Fibroblast of the conjunctiva (primary cell): ENCODE measurements around the gene SLC16A1.
"Not testable (repeated sequence)": the region's sequence is repeated elsewhere in the genome, so short reads cannot be mapped to it uniquely, and the experiment has no call there.

Source experiments
- DNase-seq: peaks from one replicate; pipeline ENCODE4 v3.0.0-alpha.2; 2010; ENCODE audit warnings: low read depth

Gene SLC16A1

DNA sequence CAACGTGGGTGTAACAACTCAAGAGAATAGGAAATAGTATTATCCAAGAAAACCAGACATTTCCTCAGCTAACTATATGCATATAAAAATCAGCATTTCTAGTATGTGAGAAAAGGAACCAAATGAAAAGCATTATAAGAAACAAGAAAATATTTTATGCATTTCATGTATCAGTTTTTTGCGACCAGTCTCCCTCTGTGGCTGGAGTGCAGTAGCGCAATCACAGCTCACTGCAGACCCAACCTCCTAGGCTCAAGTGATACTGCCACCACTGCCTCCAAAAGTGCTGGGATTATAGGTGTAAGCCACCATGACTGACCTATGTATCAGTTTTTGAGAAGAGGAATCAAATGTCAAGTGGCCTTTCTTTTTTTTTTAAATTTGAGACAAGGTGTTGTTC is 31.0 kb downstream of the SLC16A1 start:
- no peak for DNase-seq

GRCh38 chr1:112923959-112924349 is 32.0 kb downstream of the SLC16A1 start:
- no peak for DNase-seq

DNA sequence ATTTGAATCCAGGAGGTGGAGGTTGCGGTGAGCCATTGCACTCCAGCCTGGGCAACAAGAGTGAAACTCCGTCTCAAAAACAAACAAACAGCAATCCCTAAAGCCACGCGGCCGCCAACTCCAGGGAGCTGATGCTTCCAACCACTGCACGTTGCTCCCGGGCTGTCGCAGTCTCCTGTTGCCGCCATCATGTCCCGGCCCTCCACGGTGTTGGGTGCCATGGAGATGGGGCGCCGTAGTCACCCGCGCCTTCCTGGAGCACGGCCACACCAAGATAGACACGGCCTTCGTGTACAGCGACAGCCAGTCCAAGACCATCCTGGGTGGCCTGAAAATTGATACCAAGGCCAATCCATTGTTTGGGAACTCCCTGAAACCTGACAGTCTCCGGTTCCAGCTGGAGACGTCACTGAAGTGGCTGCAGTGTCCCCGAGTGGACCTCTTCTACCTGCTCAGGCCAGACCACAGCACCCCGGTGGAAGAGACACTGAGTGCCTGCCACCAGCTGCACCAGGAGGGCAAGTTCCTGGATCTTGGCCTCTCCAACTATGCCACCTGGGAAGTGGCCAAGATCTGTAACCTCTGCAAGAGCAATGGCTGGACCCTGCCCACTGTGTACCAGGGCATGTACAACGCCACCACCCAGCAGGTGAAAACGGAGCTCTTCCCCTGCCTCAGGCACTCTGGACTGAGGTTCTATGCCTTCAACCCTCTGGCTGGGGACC is 32.6 kb downstream of the SLC16A1 start:
- no peak for DNase-seq

- DNase-seq: no peak
Measured at GRCh38 chr1:112911506-112912220, 44.3 kb downstream of the SLC16A1 start.

- no peak for DNase-seq
Measured at GRCh38 chr1:112909847-112910246, 46.1 kb downstream of the SLC16A1 start.

GRCh38 chr1:112906150-112906698 is 49.8 kb downstream of the SLC16A1 start:
- no peak for DNase-seq

DNA sequence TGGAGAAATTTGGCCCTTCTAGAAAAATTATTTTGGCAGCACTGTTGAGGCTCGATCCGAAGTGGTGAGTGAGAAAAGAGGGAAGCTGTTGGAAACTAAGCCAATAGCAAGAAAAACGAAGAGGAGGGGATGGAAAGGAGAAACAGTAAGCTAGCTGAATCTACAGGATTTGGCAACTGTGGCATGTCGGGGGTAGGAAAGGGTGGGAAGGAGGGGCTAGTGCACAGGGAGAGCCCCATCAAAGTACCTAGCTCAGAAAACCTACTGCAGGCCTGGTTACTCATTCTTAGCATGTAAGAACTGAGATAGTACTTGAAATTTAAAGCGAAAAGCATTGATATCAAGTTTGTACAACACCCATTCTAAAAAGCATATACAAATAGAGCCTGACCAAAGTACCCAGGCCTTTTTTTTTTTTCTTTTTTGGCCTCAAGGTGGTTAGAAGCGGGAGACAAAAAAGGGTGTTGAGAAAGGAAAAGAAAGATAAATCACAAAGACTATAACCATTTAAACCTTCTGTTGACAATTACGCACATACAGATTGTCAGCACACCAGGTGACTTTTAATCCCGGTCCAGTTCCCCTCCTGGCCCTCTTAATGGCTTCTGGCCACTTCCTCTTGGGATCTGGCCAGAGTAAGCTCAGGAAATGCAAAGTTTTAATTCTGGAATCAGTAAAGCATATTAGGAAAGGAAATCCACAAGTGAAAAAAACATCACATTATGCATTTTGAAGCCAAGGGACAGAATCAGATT is 50.4 kb downstream of the SLC16A1 start:
- DNase-seq: no peak

GRCh38 chr1:112904831-112905261 is 51.1 kb downstream of the SLC16A1 start:
- DNase-seq: no peak

DNA sequence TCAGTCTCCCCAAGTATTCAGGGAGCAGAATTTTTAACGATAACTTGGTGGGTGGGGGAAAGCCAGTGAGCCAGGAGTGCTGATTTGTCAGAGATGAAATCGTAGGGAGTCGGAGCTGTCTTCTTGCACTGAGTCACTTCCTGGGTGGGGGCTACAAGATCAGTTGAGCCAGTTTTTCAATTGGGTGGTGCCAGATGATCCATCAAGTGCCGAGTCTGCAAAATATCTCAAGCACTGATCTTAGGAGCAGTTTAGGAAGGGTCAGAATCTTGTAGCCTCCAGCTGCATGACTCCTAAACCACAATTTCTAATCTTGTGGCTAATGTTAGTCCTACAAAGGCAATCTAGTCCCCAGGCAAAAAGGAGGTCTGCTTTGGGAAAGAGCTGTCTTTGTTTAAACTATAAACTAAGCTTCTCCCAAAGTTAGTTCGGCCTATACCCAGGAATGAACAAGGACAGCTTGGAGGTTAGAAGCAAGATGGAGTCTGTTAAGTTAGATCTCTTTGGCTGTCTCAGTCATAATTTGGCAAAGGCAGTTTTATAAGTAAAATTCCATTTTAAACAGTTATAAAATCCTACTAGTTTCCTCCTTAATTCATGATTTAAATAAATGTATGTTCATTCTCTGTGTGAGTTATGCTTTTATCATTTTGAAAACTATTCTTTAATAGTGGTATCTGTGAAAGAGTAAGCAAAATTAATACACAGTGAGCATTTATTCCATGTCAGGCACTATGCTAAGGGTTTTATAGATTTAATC is 51.7 kb downstream of the SLC16A1 start:
- peak; percentile 31 for DNase-seq

GRCh38 chr1:112902221-112902620 is 53.8 kb downstream of the SLC16A1 start:
- DNase-seq: no peak

DNA sequence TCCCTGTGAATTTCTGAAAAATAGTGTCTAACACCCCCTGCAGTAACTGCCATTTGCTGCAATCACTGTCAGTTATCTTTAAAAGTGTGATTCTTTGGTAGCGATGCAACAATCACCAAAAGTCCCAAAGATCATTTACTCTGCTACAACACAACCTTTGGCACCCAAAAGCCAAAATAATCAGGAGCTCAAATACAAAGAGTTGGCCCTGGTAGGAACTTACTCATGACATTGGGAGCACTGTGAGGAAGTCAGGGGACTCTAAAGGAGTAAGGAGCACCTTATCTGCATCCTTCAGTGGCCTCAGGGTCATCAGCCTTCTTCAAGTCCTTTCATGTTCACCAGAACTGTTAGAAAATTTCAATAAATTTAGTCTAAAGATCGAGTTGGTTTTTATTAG is 54.6 kb downstream of the SLC16A1 start:
- DNase-seq: no peak

DNA sequence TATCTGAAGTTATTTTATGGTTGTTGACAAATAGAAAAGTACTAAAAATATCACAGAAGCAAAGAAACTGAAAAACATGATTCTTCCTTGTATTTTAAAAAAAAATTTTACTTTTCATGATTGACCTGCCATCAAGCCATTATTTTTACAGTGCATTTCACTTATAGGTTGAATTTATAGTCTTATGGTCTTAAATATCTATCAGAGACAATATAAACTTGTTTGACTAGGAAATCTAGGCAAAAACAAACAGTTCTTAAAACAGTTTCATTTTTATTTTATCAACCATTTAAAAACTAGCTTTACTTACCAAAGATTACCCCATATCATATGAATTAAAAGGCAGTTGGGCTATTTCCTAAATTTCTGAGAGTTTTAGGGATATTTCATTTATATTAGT is 59.2 kb downstream of the SLC16A1 start:
- no peak for DNase-seq

DNA sequence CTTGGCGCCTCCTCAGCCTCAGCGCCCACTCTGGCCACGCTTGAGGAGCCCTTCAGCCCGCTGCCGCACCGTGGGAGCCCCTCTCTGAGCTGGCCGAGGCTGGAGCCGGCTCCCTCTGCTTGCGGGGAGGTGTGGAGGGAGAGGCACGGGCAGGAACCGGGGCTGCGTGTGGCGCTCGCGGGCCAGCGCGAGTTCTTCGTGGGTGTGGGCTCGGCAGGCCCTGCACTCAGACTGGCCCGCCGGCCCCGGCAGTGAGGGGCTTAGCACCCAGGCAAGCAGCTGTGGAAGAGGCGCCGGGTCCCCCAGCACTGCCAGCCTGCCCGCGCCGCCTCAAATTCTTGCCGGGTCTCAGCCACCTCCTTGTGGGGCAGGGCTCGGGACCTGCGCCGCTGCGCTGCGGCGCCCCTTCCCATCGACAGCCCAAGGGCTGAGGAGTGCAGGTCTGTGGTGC is 61.4 kb downstream of the SLC16A1 start:
- DNase-seq: no peak

GRCh38 chr1:112894010-112894292 is 62.0 kb downstream of the SLC16A1 start:
- no peak for DNase-seq

DNA sequence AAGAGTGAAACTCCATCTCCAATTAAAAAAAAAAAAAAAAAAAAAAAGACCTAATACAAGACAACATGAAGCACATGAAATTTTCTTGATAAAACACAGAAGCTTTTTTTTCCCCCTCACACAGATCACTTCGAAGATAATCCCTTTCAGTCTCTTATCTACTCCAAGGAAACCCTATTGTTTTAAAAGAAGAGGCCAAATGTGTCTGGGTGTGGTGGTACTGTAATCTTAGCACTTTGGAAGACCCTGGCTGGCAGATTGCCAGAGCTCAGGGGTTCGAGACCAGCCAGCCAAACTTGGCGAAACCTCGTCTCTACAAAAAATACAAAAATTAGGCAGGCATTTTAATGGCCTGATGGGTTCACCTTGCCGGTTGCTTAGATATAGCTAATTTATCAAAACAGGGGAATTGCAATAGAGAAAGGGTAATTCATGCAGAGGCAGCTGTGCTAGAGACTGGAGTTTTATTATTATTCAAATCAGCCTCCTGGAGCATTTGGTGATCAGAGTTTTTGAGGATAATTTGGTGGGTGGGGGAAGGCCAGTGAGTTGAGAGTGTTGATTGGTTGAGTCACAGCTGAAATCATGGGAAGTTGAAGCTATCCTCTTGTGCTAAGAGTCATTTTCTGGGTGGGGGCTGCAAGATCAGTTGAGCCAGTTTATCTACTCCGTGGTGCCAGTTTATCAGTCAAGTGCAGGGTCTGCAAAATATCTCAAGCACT is 62.5 kb downstream of the SLC16A1 start:
- no peak for DNase-seq

- not testable (repeated sequence) for DNase-seq
Measured at GRCh38 chr1:112889906-112890305, 66.1 kb downstream of the SLC16A1 start.

DNA sequence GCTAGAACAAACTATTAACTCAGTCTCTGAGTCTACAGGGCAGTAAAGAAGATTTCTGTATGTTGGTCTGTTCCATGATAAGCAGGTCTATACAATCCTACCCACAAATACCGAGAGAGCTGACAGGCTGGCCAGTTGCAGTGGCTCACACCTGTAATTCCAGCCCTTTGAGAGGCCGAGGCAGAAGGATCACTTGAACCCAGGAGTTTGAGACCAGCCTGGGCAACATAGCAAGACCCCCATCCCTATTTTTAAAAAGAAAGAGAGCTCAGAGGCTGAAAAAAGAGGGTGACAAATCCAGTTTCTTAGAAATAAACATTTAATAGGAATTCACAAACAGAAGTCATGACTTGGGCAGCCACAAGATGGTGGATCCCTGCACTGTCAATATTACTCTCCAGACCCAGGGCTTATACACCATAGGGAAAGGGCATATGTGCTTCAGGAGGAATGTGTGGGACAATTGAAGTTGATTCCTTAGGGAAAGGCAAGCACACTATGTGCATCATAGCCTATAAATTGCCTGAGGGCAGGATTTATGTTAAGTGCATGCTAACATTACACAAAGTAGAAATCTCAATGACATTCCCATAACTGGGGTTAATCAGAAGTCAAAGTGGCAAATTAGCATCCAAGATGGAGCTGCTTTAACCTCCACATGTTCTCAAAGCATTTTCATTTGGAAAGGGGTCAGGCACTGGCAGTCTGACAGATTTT is 66.8 kb downstream of the SLC16A1 start:
- DNase-seq: no peak

- no peak for DNase-seq
Measured at GRCh38 chr1:112888630-112889029, 67.4 kb downstream of the SLC16A1 start.

GRCh38 chr1:112887599-112888283 is 68.3 kb downstream of the SLC16A1 start:
- no peak for DNase-seq

GRCh38 chr1:112884996-112885395 is 71.0 kb downstream of the SLC16A1 start:
- not testable (repeated sequence) for DNase-seq
